H9 (cell line): Measurements from ENCODE around the gene CHN2. TPM values are rescaled to one million over a fixed set of nuclear protein-coding genes. Genes with fewer than 3 reads are reported as not detected.

Experiments
- DNase-seq: peaks from one replicate; pipeline ENCODE4 v3.0.0-alpha.2; 2017
- H2AFZ ChIP-seq: one replicate; pipeline ENCODE4 v1.6.1; 2013; ENCODE audit warnings: mild to moderate bottlenecking, low read length, control low read depth, moderate library complexity
- H2AK5ac ChIP-seq: 2 replicates; pipeline ENCODE4 v1.6.1; 2013; ENCODE audit warnings: low read length, control low read depth, mixed read lengths; ENCODE audit not compliant: insufficient read length
- H2BK120ac ChIP-seq: one replicate; pipeline ENCODE4 v1.6.1; 2013; ENCODE audit warnings: low read depth, mild to moderate bottlenecking, low read length, control low read depth, inconsistent platforms; ENCODE audit not compliant: poor library complexity, severe bottlenecking
- H2BK12ac ChIP-seq: 2 replicates; pipeline ENCODE4 v1.6.1; 2013; ENCODE audit warnings: low read length, control low read depth, mixed read lengths, low read depth; ENCODE audit not compliant: insufficient read length
- H2BK15ac ChIP-seq: 2 replicates; pipeline ENCODE4 v1.6.1; 2013; ENCODE audit warnings: low read depth, low read length, control low read depth
- H2BK20ac ChIP-seq: one replicate; pipeline ENCODE4 v1.6.1; 2013; ENCODE audit warnings: low read depth, mild to moderate bottlenecking, low read length, control low read depth, inconsistent platforms; ENCODE audit not compliant: poor library complexity, severe bottlenecking
- H2BK5ac ChIP-seq: 2 replicates; pipeline ENCODE4 v1.6.1; 2013; ENCODE audit warnings: low read length, control low read depth, mixed read lengths; ENCODE audit not compliant: insufficient read length
- H3K14ac ChIP-seq: 2 replicates; pipeline ENCODE4 v1.6.1; 2013; ENCODE audit warnings: low read length, control low read depth; ENCODE audit not compliant: insufficient read depth
- H3K18ac ChIP-seq: 2 replicates; pipeline ENCODE4 v1.6.1; 2013; ENCODE audit warnings: low read depth, mild to moderate bottlenecking, mixed read lengths, low read length, control low read depth; ENCODE audit not compliant: insufficient read length
- H3K23ac ChIP-seq: 2 replicates; pipeline ENCODE4 v1.6.1; 2013; ENCODE audit warnings: low read length, control low read depth, mixed read lengths, low read depth; ENCODE audit not compliant: insufficient read length
- H3K23me2 ChIP-seq: 2 replicates; pipeline ENCODE4 v1.6.1; 2013; ENCODE audit warnings: low read depth, mild to moderate bottlenecking, mixed read lengths, low read length, control low read depth; ENCODE audit not compliant: insufficient read length, poor library complexity, severe bottlenecking
- H3K27ac ChIP-seq: 2 replicates; pipeline ENCODE4 v1.5.1; 2013; ENCODE audit warnings: low read length, control low read depth, mixed read lengths, low read depth; ENCODE audit not compliant: insufficient read length
- H3K27me3 ChIP-seq: 2 replicates; pipeline ENCODE4 v1.6.1; 2013; ENCODE audit warnings: low read length, control low read depth, inconsistent platforms; ENCODE audit not compliant: insufficient read depth
- H3K4ac ChIP-seq: 2 replicates; pipeline ENCODE4 v1.6.1; 2013; ENCODE audit warnings: low read depth, mild to moderate bottlenecking, control low read depth, inconsistent platforms, low read length, moderate library complexity
- H3K4me1 ChIP-seq: 2 replicates; pipeline ENCODE4 v1.6.1; 2013; ENCODE audit warnings: low read length, control low read depth, inconsistent platforms; ENCODE audit not compliant: insufficient read depth
- H3K4me2 ChIP-seq: 2 replicates; pipeline ENCODE4 v1.6.1; 2013; ENCODE audit warnings: low read length, control low read depth, mixed read lengths; ENCODE audit not compliant: insufficient read length, insufficient read depth
- H3K56ac ChIP-seq: 2 replicates; pipeline ENCODE4 v1.6.1; 2013; ENCODE audit warnings: low read depth, mild to moderate bottlenecking, mixed read lengths, low read length, control low read depth; ENCODE audit not compliant: insufficient read length
- H3K79me1 ChIP-seq: 2 replicates; pipeline ENCODE4 v1.6.1; 2013; ENCODE audit warnings: low read depth, mild to moderate bottlenecking, moderate library complexity, low read length, control low read depth, inconsistent platforms; ENCODE audit not compliant: insufficient read depth, poor library complexity, severe bottlenecking
- H3K79me2 ChIP-seq: 2 replicates; pipeline ENCODE4 v1.6.1; 2013; ENCODE audit warnings: low read length, control low read depth, inconsistent platforms; ENCODE audit not compliant: insufficient read depth
- H3K9ac ChIP-seq: 2 replicates; pipeline ENCODE4 v1.6.1; 2013; ENCODE audit warnings: low read length, control low read depth, mixed read lengths; ENCODE audit not compliant: insufficient read length; ENCODE audit errors: extremely low read depth
- H3K9me3 ChIP-seq: one replicate; pipeline ENCODE4 v1.6.1; 2013; ENCODE audit warnings: low read depth, low read length, inconsistent platforms; ENCODE audit not compliant: control insufficient read depth
- H3T11ph ChIP-seq: one replicate; pipeline ENCODE4 v1.6.1; 2013; ENCODE audit warnings: mild to moderate bottlenecking, low read length, control low read depth, inconsistent platforms
- H4K20me1 ChIP-seq: one replicate; pipeline ENCODE4 v1.6.1; 2013; ENCODE audit not compliant: control insufficient read depth, insufficient read length, insufficient read depth
- H4K5ac ChIP-seq: 2 replicates; pipeline ENCODE4 v1.6.1; 2013; ENCODE audit warnings: low read depth, mild to moderate bottlenecking, mixed read lengths, low read length, control low read depth; ENCODE audit not compliant: insufficient read length
- H4K8ac ChIP-seq: replicated peaks from 2 replicates; pipeline ENCODE4 v1.6.1; 2013; ENCODE audit warnings: low read length, control low read depth, mixed read lengths, low read depth; ENCODE audit not compliant: insufficient read length
- H4K91ac ChIP-seq: 2 replicates; pipeline ENCODE4 v1.6.1; 2013; ENCODE audit warnings: low read depth, mild to moderate bottlenecking, moderate library complexity, mixed read lengths, low read length, control low read depth; ENCODE audit not compliant: insufficient read length
- H3K27ac Mint-ChIP-seq, 3 experiments: 2 replicates in 2 of 3; 3 replicates in 1 of 3; pipeline ENCODE4 v1.8.0; 2020 to 2021; ENCODE audit warnings: mixed read lengths in 3 of 3, mild to moderate bottlenecking in 1 of 3, moderate library complexity in 1 of 3
- H3K27me3 Mint-ChIP-seq: 2 replicates; pipeline ENCODE4 v1.8.0; 2021; ENCODE audit warnings: low read depth, mild to moderate bottlenecking, moderate library complexity, mixed read lengths
- H3K36me3 Mint-ChIP-seq, 3 experiments: 2 replicates in 2 of 3; 3 replicates in 1 of 3; pipeline ENCODE4 v1.8.0; 2020 to 2021; ENCODE audit warnings: low read depth in 3 of 3, mixed read lengths in 3 of 3; ENCODE audit not compliant: insufficient read depth in 1 of 3
- H3K4me1 Mint-ChIP-seq, 2 experiments: 2 replicates each; pipeline ENCODE4 v1.8.0; 2020; ENCODE audit warnings: mixed read lengths in 2 of 2
- H3K4me3 Mint-ChIP-seq, 2 experiments: 2 replicates in 1 of 2; 3 replicates in 1 of 2; pipeline ENCODE4 v1.8.0; 2020 to 2021; ENCODE audit warnings: mild to moderate bottlenecking in 2 of 2, mixed read lengths in 2 of 2, moderate library complexity in 1 of 2
- H3K9me3 Mint-ChIP-seq, 2 experiments: 2 replicates in 1 of 2; 3 replicates in 1 of 2; pipeline ENCODE4 v1.8.0; 2020; ENCODE audit warnings: mild to moderate bottlenecking in 2 of 2, mixed read lengths in 2 of 2, moderate library complexity in 1 of 2
- WGBS: extraction: QIAGEN DNeasy Blood & Tissue Kit; methylation state at CpG from one replicate; pipeline ENCODE4 v1.1.7; 2013; ENCODE audit warnings: missing lambda C conversion rate, low lambda C conversion rate, mixed read lengths; ENCODE audit not compliant: insufficient read length; ENCODE audit errors: extremely low coverage; 5-methylcytosine and 5-hydroxymethylcytosine counted together
- total RNA-seq: library from RNA; stranded (reverse); gene quantifications from 2 replicates; pipeline ENCODE4 v1.2.1, GENCODE V29; 2021
- TF ChIP-seq, protein P1 (sequence below): fragments of 200-600 bp; sonication (generic); conservative IDR thresholded peaks from 3 replicates; pipeline ENCODE4 v1.8.0; 2021; ENCODE audit warnings: antibody characterized with exemption, mild to moderate bottlenecking

Gene CHN2
- total RNA-seq, 1 experiment from 2014 or later = 3.3 TPM

- Histone ChIP-seq H3K4ac (no peak overlapping the region), H3K9ac (no peak overlapping the region), H2AK5ac (no peak overlapping the region), H3K23ac (no peak overlapping the region), H3K79me1 (no peaks in the 10 kb centered on the region), H4K91ac (no peak overlapping the region), H3K4me1 (no peaks in the 10 kb centered on the region), H4K5ac (no peak overlapping the region), H2BK20ac (no peak overlapping the region), H3T11ph (no peak overlapping the region), H3K56ac (no peak overlapping the region), H3K27ac (no peak overlapping the region), H3K18ac (no peak overlapping the region), H2BK120ac (no peak overlapping the region), H2BK15ac (no peak overlapping the region), H3K23me2 (no peaks in the 10 kb centered on the region), H2AFZ (no peak overlapping the region), H3K9me3 (no peaks in the 10 kb centered on the region), H4K20me1 (no peaks in the 10 kb centered on the region), H4K8ac (no peak overlapping the region), H2BK12ac (no peak overlapping the region), H3K14ac (no peak overlapping the region), H3K79me2 (no peaks in the 10 kb centered on the region), H3K27me3 (no peaks in the 10 kb centered on the region), H3K4me2 (no peak overlapping the region), H2BK5ac (no peak overlapping the region)
- Mint-ChIP-seq H3K27ac (no peak overlapping the region), H3K36me3 (no peaks in the 10 kb centered on the region), H3K4me1 (peaks cover 11% of the 10 kb centered on the region in 2 experiments; a peak in 3 of 4 replicates), H3K4me3 (no peak overlapping the region), H3K9me3 (no peaks in the 10 kb centered on the region), H3K27me3 (no peaks in the 10 kb centered on the region)
- no CpG with 5 or more reads among the region's 4 CpGs for WGBS
- TF ChIP-seq, protein P1, sequence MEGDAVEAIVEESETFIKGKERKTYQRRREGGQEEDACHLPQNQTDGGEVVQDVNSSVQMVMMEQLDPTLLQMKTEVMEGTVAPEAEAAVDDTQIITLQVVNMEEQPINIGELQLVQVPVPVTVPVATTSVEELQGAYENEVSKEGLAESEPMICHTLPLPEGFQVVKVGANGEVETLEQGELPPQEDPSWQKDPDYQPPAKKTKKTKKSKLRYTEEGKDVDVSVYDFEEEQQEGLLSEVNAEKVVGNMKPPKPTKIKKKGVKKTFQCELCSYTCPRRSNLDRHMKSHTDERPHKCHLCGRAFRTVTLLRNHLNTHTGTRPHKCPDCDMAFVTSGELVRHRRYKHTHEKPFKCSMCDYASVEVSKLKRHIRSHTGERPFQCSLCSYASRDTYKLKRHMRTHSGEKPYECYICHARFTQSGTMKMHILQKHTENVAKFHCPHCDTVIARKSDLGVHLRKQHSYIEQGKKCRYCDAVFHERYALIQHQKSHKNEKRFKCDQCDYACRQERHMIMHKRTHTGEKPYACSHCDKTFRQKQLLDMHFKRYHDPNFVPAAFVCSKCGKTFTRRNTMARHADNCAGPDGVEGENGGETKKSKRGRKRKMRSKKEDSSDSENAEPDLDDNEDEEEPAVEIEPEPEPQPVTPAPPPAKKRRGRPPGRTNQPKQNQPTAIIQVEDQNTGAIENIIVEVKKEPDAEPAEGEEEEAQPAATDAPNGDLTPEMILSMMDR = no peak
- DNase-seq = no peak
These were observed 165.0 kb downstream of the CHN2 start for GRCh38 chr7:29359482-29360093.
